ENCODE data around the gene UNC5B.

Gene UNC5B

GRCh38 chr10:71263376-71263775 lies 51.0 kb downstream of the UNC5B start:
- no peak overlapping the region for H3K4me3 ChIP-seq (ENCODE audit: low read depth, low read length)
- TF ChIP-seq CTCF (IDR thresholded peaks at IDR 0.05; ENCODE audit: control insufficient read depth, extremely low read depth, insufficient read depth) = no peak
- DNase-seq (ENCODE audit: low read depth) = no peak

- H3K4me3 ChIP-seq (ENCODE audit: low read depth, low read length) = no peak overlapping the region
- DNase-seq (ENCODE audit: low read depth) = no peak
- no peak for TF ChIP-seq CTCF (IDR thresholded peaks at IDR 0.05; ENCODE audit: control insufficient read depth, extremely low read depth, insufficient read depth)
Measured at GRCh38 chr10:71264345-71265200, 52.2 kb downstream of the UNC5B start.

GRCh38 chr10:71265201-71265575 lies 52.8 kb downstream of the UNC5B start:
- no peak overlapping the region for H3K4me3 ChIP-seq (ENCODE audit: low read depth, low read length)
- no peak for TF ChIP-seq CTCF (IDR thresholded peaks at IDR 0.05; ENCODE audit: control insufficient read depth, extremely low read depth, insufficient read depth)
- no peak for DNase-seq (ENCODE audit: low read depth)

GRCh38 chr10:71265618-71266146 lies 53.3 kb downstream of the UNC5B start:
- no peak for DNase-seq (ENCODE audit: low read depth)
- H3K4me3 ChIP-seq (ENCODE audit: low read depth, low read length) = no peak overlapping the region
- TF ChIP-seq CTCF (IDR thresholded peaks at IDR 0.05; ENCODE audit: control insufficient read depth, extremely low read depth, insufficient read depth) = no peak

GRCh38 chr10:71266147-71266917 lies 54.0 kb downstream of the UNC5B start:
- no peak for DNase-seq (ENCODE audit: low read depth)
- TF ChIP-seq CTCF (IDR thresholded peaks at IDR 0.05; ENCODE audit: control insufficient read depth, extremely low read depth, insufficient read depth) = no peak
- no peak overlapping the region for H3K4me3 ChIP-seq (ENCODE audit: low read depth, low read length)

- DNase-seq (ENCODE audit: low read depth) = no peak
- no peak for TF ChIP-seq CTCF (IDR thresholded peaks at IDR 0.05; ENCODE audit: control insufficient read depth, extremely low read depth, insufficient read depth)
- H3K4me3 ChIP-seq (ENCODE audit: low read depth, low read length) = no peak overlapping the region
Measured at GRCh38 chr10:71266918-71267442, 54.6 kb downstream of the UNC5B start.

Measured in LNCaP clone FGC (cell line).